Transverse colon (tissue), 4 donors: Measurements from ENCODE around the gene PRLR.

ENCODE experiments used
- CTCF ChIP-seq, 5 experiments: fragments of 200-600 bp in 3 of 5; fragments of 450-650 bp in 2 of 5; sonication (generic) in 3 of 5; IDR thresholded peaks; 1 replicate in 2 of 5; 2 replicates in 3 of 5; pipeline ENCODE4 v1.5.1; 2016 to 2017; ENCODE audit warnings: antibody characterized with exemption in 5 of 5, inconsistent platforms in 3 of 5, mild to moderate bottlenecking in 2 of 5, moderate library complexity in 1 of 5
- POLR2AphosphoS5 ChIP-seq, 3 donors: sonication (generic); formaldehyde crosslinking; IDR thresholded peaks; one replicate each; pipeline ENCODE4 v1.6.1; 2016; ENCODE audit warnings: antibody characterized with exemption in 3 of 3

- TF ChIP-seq POLR2AphosphoS5 (IDR thresholded peaks at IDR 0.05) (no peak), CTCF (IDR thresholded peaks at IDR 0.05) (peak; percentile 10 to 82 (median 44))
Measured at GRCh38 chr5:35246411-35246810, 16.1 kb upstream of the PRLR start.
